Activated T-cell treated with anti-CD3 and anti-CD28 coated beads for 1 hour (primary cell): ENCODE measurements around the gene SLC25A13.

Experiments used
- DNase-seq: peaks from one replicate; pipeline ENCODE4 v3.0.0-alpha.2; 2020; ENCODE audit warnings: low read depth

Gene SLC25A13

GRCh38 chr7:96322373-96322695 lies 436 bp upstream of the SLC25A13 start:
- no peak for DNase-seq

- DNase-seq: peak; percentile 30
Measured at GRCh38 chr7:96321031-96321657, 754 bp downstream of the SLC25A13 start.

- no peak for DNase-seq
Measured at GRCh38 chr7:96320442-96320841, 1.5 kb downstream of the SLC25A13 start.

GRCh38 chr7:96319439-96319838 lies 2.5 kb downstream of the SLC25A13 start:
- no peak for DNase-seq

GRCh38 chr7:96316949-96317348 lies 4.9 kb downstream of the SLC25A13 start:
- DNase-seq: no peak

GRCh38 chr7:96315125-96315512 lies 6.8 kb downstream of the SLC25A13 start:
- DNase-seq: no peak

GRCh38 chr7:96314402-96315124 lies 7.3 kb downstream of the SLC25A13 start:
- no peak for DNase-seq

- DNase-seq: no peak
Measured at GRCh38 chr7:96313940-96314339, 8.0 kb downstream of the SLC25A13 start.

- no peak for DNase-seq
Measured at GRCh38 chr7:96312502-96312901, 9.4 kb downstream of the SLC25A13 start.

GRCh38 chr7:96311967-96312366 lies 9.9 kb downstream of the SLC25A13 start:
- DNase-seq: no peak

GRCh38 chr7:96310110-96310509 lies 11.8 kb downstream of the SLC25A13 start:
- no peak for DNase-seq

- DNase-seq: no peak
Measured at GRCh38 chr7:96308950-96309263, 13.0 kb downstream of the SLC25A13 start.

- no peak for DNase-seq
Measured at GRCh38 chr7:96308253-96308949, 13.5 kb downstream of the SLC25A13 start.

GRCh38 chr7:96306385-96307125 lies 15.3 kb downstream of the SLC25A13 start:
- DNase-seq: no peak

GRCh38 chr7:96305915-96306314 lies 16.0 kb downstream of the SLC25A13 start:
- no peak for DNase-seq

GRCh38 chr7:96304573-96304972 lies 17.3 kb downstream of the SLC25A13 start:
- no peak for DNase-seq

GRCh38 chr7:96303686-96304443 lies 18.0 kb downstream of the SLC25A13 start:
- no peak for DNase-seq

GRCh38 chr7:96303105-96303685 lies 18.7 kb downstream of the SLC25A13 start:
- DNase-seq: no peak

- no peak for DNase-seq
Measured at GRCh38 chr7:96300986-96301385, 20.9 kb downstream of the SLC25A13 start.

GRCh38 chr7:96300502-96300901 lies 21.4 kb downstream of the SLC25A13 start:
- DNase-seq: no peak

- no peak for DNase-seq
Measured at GRCh38 chr7:96299496-96299895, 22.4 kb downstream of the SLC25A13 start.

GRCh38 chr7:96297876-96298275 lies 24.0 kb downstream of the SLC25A13 start:
- no peak for DNase-seq
